NCI-H146 (cell line): Measurements from ENCODE around the gene HECTD4.
"Not testable (repeated sequence)": the region's sequence is repeated elsewhere in the genome, so short reads cannot be mapped to it uniquely, and the experiment has no call there.

Experiments
- DNase-seq: peaks from one replicate; lab custom pipeline; 2025; lab: John Stamatoyannopoulos, UW

The HECTD4 gene

GRCh38 chr12:112354399-112354798 lies 27.8 kb downstream of the HECTD4 start:
- no peak for DNase-seq

GRCh38 chr12:112353393-112353792 lies 28.8 kb downstream of the HECTD4 start:
- DNase-seq: no peak

GRCh38 chr12:112352921-112353320 lies 29.3 kb downstream of the HECTD4 start:
- DNase-seq: no peak

- DNase-seq: no peak
Observed at GRCh38 chr12:112350593-112351592, 31.3 kb downstream of the HECTD4 start.

- DNase-seq: peak; percentile 26
Observed at GRCh38 chr12:112349431-112349830, 32.8 kb downstream of the HECTD4 start.

- not testable (repeated sequence) for DNase-seq
Observed at GRCh38 chr12:112348926-112349325, 33.3 kb downstream of the HECTD4 start.

- DNase-seq: no peak
Observed at GRCh38 chr12:112347581-112347982, 34.6 kb downstream of the HECTD4 start.

GRCh38 chr12:112346194-112346593 lies 36.0 kb downstream of the HECTD4 start:
- DNase-seq: no peak

GRCh38 chr12:112344220-112344619 lies 38.0 kb downstream of the HECTD4 start:
- no peak for DNase-seq

GRCh38 chr12:112342587-112342986 lies 39.6 kb downstream of the HECTD4 start:
- no peak for DNase-seq

GRCh38 chr12:112341046-112341825 lies 41.0 kb downstream of the HECTD4 start:
- DNase-seq: peak; percentile 47

- DNase-seq: no peak
Observed at GRCh38 chr12:112340230-112340629, 42.0 kb downstream of the HECTD4 start.

- not testable (repeated sequence) for DNase-seq
Observed at GRCh38 chr12:112334999-112335398, 47.2 kb downstream of the HECTD4 start.

GRCh38 chr12:112333019-112333418 lies 49.2 kb downstream of the HECTD4 start:
- DNase-seq: no peak

- no peak for DNase-seq
Observed at GRCh38 chr12:112331886-112332285, 50.3 kb downstream of the HECTD4 start.

GRCh38 chr12:112330706-112331105 lies 51.5 kb downstream of the HECTD4 start:
- DNase-seq: no peak

- DNase-seq: no peak
Observed at GRCh38 chr12:112328456-112329124, 53.6 kb downstream of the HECTD4 start.

- no peak for DNase-seq
Observed at GRCh38 chr12:112327209-112327938, 54.9 kb downstream of the HECTD4 start.

- DNase-seq: no peak
Observed at GRCh38 chr12:112325622-112326207, 56.5 kb downstream of the HECTD4 start.

GRCh38 chr12:112325157-112325556 lies 57.1 kb downstream of the HECTD4 start:
- no peak for DNase-seq

- DNase-seq: no peak
Observed at GRCh38 chr12:112322882-112323547, 59.2 kb downstream of the HECTD4 start.
